ENCODE results near the gene PLS1.

PLS1 gene

DNA sequence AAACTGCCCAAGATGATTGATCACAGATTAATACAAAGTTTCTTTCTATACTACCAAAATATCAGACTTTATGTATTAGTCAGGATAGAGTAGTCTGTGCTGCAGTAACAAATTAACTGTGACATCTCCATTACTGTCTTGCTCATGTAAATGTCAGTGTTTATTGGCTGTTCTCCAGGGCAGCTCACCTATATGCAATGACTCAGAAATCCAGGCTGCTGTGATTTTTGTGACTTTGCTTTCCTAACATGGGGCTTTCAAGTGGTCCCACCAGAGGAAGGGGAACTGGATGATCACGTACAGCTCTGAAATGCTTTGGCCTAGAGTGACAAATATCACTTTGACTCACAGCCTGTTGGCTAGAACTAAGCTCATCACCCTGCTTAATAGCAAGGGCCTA is 12.9 kb downstream of the PLS1 start:
- no peak for TF ChIP-seq GABPA (IDR thresholded peaks at IDR 0.05; ENCODE audit: low read depth)
- Histone ChIP-seq H3K4me3 (replicated peaks; ENCODE audit: insufficient read depth, low read length) (no peak overlapping the region), H3K27ac (replicated peaks) (no peak overlapping the region), H3K27me3 (ENCODE audit: insufficient read depth, poor library complexity, severe bottlenecking) (no peaks in the 10 kb centered on the region)
- DNase-seq (ENCODE audit: low read depth in 1 of 2, low spot score in 1 of 2), result no peak

DNA sequence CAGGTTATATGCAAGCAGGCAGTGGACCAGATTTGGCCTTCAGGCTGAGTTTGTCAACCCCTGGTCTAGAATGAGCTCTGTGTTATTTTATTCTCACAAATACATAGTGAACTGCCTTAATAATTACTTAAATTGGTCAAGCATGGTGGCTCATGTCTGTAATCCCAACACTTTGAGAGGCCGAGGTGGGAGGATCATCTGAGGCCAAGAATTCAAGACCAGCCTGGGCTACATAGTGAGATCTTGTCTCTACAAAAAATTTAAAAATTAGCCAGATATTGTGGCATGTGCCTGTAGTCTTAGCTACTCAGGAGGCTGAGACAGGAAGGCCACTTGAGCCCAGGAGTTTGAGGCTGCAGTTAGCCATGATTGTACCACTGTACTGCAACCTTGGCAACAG is 15.0 kb downstream of the PLS1 start:
- Histone ChIP-seq H3K4me3 (replicated peaks; ENCODE audit: insufficient read depth, low read length) (no peak overlapping the region), H3K27me3 (ENCODE audit: insufficient read depth, poor library complexity, severe bottlenecking) (no peaks in the 10 kb centered on the region)
- TF ChIP-seq GABPA (IDR thresholded peaks at IDR 0.05; ENCODE audit: low read depth), result no peak
- TF ChIP-seq, protein P1, sequence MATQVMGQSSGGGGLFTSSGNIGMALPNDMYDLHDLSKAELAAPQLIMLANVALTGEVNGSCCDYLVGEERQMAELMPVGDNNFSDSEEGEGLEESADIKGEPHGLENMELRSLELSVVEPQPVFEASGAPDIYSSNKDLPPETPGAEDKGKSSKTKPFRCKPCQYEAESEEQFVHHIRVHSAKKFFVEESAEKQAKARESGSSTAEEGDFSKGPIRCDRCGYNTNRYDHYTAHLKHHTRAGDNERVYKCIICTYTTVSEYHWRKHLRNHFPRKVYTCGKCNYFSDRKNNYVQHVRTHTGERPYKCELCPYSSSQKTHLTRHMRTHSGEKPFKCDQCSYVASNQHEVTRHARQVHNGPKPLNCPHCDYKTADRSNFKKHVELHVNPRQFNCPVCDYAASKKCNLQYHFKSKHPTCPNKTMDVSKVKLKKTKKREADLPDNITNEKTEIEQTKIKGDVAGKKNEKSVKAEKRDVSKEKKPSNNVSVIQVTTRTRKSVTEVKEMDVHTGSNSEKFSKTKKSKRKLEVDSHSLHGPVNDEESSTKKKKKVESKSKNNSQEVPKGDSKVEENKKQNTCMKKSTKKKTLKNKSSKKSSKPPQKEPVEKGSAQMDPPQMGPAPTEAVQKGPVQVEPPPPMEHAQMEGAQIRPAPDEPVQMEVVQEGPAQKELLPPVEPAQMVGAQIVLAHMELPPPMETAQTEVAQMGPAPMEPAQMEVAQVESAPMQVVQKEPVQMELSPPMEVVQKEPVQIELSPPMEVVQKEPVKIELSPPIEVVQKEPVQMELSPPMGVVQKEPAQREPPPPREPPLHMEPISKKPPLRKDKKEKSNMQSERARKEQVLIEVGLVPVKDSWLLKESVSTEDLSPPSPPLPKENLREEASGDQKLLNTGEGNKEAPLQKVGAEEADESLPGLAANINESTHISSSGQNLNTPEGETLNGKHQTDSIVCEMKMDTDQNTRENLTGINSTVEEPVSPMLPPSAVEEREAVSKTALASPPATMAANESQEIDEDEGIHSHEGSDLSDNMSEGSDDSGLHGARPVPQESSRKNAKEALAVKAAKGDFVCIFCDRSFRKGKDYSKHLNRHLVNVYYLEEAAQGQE (IDR thresholded peaks at IDR 0.05; ENCODE audit: insufficient replicate concordance, low read depth), result no peak
- TF ChIP-seq SPI1 (IDR thresholded peaks at IDR 0.05; ENCODE audit: borderline replicate concordance, low read depth), result no peak
- TF ChIP-seq, protein P2, sequence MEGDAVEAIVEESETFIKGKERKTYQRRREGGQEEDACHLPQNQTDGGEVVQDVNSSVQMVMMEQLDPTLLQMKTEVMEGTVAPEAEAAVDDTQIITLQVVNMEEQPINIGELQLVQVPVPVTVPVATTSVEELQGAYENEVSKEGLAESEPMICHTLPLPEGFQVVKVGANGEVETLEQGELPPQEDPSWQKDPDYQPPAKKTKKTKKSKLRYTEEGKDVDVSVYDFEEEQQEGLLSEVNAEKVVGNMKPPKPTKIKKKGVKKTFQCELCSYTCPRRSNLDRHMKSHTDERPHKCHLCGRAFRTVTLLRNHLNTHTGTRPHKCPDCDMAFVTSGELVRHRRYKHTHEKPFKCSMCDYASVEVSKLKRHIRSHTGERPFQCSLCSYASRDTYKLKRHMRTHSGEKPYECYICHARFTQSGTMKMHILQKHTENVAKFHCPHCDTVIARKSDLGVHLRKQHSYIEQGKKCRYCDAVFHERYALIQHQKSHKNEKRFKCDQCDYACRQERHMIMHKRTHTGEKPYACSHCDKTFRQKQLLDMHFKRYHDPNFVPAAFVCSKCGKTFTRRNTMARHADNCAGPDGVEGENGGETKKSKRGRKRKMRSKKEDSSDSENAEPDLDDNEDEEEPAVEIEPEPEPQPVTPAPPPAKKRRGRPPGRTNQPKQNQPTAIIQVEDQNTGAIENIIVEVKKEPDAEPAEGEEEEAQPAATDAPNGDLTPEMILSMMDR (IDR thresholded peaks at IDR 0.05; ENCODE audit: insufficient read depth, low read length), result no peak
- no peak for TF ChIP-seq POLR2AphosphoS5 (IDR thresholded peaks at IDR 0.05; ENCODE audit: low read depth)

DNA sequence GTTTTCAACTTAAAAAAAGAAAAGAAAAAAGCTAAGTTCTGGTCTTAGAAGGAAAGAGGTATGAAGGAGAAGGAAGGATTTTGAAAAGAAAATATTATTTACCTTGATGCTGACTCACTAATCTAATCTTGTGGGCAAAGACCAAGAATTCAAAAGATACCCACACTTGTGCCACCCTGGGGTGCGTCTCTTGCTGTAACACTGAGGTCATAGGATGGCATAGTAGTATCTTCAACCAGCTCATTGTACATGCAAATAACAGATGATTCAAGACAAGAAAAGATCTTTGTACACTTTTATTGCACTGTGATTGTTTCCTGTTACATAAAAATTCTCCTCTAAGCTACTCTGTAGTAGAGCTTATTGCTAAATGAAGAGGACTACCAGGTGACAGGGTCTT is 17.3 kb downstream of the PLS1 start:
- H3K27me3 ChIP-seq (ENCODE audit: insufficient read depth, poor library complexity, severe bottlenecking), result no peaks in the 10 kb centered on the region
- H3K4me3 ChIP-seq (replicated peaks; ENCODE audit: insufficient read depth, low read length), result no peak overlapping the region
- DNase-seq (ENCODE audit: low read depth in 1 of 2, low spot score in 1 of 2), result no peak
- TF ChIP-seq GABPA (IDR thresholded peaks at IDR 0.05; ENCODE audit: low read depth) (no peak), SPI1 (IDR thresholded peaks at IDR 0.05; ENCODE audit: borderline replicate concordance, low read depth) (no peak), POLR2AphosphoS5 (IDR thresholded peaks at IDR 0.05; ENCODE audit: low read depth) (no peak)
- TF ChIP-seq, protein P1 (IDR thresholded peaks at IDR 0.05; ENCODE audit: insufficient replicate concordance, low read depth), result no peak
- TF ChIP-seq, protein P2 (IDR thresholded peaks at IDR 0.05; ENCODE audit: insufficient read depth, low read length), result no peak
- no peak overlapping the region for H3K27ac ChIP-seq (replicated peaks)

More for the DNA sequence above, 15.0 kb downstream of the PLS1 start:
- H3K27ac ChIP-seq (replicated peaks), result no peak overlapping the region
- DNase-seq (ENCODE audit: low read depth in 1 of 2, low spot score in 1 of 2), result no peak

DNA sequence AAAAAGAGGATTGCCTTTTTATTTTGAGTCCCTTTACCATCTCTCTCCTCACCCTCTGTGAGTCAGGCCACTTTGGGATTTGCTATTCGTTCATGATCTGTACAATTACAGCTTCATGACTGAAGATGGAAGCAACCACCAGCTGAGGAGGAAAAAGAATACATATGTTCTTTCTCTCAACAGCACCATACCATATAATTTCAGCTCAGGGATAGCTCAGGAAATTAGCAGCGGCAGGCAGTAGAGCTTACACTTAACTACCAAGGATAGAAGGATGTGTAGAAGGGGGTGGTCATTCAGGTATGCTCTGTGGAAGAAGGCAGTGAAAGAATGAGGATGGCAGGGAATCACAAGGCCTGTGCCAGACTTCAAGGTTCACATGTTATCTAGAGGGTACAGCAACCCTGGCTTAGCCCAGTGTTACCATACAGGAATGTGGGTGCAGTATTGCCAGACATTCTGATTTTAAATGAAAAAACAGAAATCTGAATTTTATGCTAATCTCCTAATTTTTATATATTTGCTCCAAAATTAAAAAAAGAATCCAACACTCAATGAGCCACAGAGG is 17.9 kb downstream of the PLS1 start:
- DNase-seq (ENCODE audit: low read depth in 1 of 2, low spot score in 1 of 2), result no peak
- no peak overlapping the region for H3K27ac ChIP-seq (replicated peaks)

More for the DNA sequence above, 17.9 kb downstream of the PLS1 start:
- Histone ChIP-seq H3K27me3 (ENCODE audit: insufficient read depth, poor library complexity, severe bottlenecking) (no peaks in the 10 kb centered on the region), H3K4me3 (replicated peaks; ENCODE audit: insufficient read depth, low read length) (no peak overlapping the region)
- TF ChIP-seq, protein P1 (IDR thresholded peaks at IDR 0.05; ENCODE audit: insufficient replicate concordance, low read depth), result no peak
- TF ChIP-seq POLR2AphosphoS5 (IDR thresholded peaks at IDR 0.05; ENCODE audit: low read depth) (no peak), SPI1 (IDR thresholded peaks at IDR 0.05; ENCODE audit: borderline replicate concordance, low read depth) (no peak), GABPA (IDR thresholded peaks at IDR 0.05; ENCODE audit: low read depth) (no peak)
- TF ChIP-seq, protein P2 (IDR thresholded peaks at IDR 0.05; ENCODE audit: insufficient read depth, low read length), result no peak

All from HL-60 (cell line).